Fibroblast of skin of right biceps (primary cell): ENCODE data around the gene JPT2.

Experiments
- DNase-seq: peaks from one replicate; pipeline ENCODE4 v3.0.0-alpha.2; 2013

JPT2 gene

DNA sequence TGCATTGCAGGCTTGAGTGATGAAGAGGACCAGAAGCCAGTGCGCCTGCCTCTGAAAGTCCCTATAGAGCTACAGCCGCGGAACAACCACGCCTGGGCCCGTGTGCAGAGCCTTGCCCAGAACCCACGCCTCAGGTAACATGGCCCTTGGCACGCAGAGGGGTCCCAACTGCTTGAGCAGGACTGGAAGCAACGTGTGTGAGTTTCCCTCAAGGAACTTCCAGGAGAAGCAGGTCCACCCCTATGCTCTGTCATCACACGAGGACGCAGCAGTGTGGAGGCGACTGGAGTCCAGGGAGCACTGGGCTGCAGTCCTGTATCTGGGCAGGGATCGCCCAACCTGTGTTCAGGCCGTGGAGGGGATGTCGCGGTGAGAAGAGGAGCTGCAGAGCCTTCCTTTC lies 25.1 kb upstream of the JPT2 start:
- DNase-seq = no peak

DNA sequence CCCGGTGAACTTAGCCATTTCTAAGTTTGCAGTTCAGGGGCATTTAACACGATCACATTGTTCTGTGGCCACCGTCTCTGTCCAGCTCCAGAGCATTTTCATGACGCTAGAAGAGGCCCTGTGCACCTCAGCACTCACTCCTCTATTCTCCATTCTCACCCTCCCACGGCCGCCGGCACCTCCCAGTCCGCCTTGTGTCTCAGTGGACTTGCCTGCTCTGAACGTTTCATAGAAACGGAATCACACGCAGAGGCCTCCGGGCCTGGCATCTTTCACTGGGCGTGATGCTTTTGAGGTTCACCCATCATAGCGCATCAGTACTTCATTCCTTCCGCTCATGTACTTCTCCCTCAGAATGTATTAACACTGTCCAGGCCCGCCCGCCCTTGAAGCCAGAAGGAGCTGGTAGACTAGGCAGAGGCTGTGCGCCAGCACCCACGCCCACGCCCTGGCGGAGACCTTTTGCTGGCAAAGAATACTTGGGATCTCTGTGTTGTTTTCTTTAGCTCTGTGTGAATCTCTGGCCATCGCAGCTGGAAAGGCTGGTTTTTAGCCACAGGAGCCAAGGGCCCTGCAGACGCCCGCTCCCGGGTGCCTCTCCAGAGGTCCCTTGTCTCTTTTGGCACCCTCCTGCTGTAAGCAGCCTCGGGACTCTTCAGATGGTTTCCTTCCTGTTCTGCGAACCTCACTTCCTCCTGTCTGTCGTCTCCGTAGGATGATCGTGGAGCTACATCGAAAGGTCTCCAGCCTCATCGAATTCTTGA lies 23.4 kb upstream of the JPT2 start:
- no peak for DNase-seq

DNA sequence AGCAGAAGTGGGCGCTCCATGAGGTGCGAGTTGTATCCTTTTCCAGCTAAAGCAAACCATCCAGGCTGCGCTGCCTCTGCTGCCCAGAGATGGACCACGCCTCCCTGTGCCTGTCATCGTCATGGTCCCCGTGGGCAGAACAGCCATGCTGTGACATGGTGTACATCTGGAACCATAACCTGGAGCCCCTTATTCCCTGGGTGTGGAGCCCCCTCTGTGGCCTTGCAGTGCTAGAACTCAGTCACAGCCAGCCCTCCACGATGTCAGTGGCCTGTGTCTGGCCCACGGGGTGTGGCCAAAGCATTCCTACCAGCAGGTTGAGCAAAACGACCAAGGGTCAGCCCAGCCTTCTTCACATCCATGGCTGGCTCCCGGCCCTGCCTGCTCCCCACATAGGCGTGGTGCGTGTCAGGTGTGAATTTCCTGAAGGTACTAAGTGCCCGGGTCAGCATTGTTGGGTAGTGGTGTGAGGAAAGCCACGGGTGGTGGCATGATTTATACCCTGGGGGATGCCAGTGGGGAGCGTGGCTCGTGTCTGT lies 22.7 kb upstream of the JPT2 start:
- DNase-seq = no peak

DNA sequence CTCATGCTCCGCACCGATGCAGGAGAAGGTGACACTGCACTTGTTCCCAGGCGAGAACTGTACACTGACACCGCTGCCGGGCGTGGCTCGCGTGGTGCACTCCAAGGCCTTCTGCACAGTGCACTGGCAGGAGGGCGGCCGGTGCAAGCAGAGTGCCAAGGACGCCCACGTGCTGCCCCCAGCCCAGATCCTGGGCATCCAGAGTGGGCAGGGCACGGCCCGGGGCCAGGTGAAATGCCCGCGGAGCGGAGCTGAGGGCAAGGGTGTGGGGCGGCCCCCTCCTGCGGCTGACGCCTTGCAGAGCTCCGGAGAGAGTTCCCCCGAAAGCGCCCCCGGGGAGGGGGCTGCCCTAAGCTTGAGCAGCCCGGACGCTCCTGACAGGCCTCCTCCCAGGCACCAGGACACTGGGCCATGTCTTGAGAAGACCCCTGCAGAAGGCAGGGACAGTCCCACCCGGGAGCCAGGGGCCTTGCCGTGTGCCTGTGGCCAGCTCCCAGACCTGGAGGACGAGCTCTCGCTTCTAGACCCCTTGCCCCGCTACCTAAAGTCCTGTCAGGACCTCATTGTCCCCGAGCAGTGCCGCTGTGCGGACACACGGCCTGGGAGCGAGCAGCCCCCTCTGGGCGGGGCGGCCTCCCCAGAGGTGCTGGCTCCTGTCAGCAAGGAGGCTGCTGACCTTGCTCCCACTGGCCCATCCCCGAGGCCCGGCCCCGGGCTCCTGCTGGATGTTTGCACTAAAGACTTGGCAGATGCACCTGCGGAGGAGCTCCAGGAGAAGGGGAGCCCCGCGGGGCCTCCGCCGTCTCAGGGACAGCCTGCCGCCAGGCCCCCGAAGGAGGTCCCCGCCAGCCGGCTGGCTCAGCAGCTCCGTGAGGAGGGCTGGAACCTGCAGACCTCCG lies 21.9 kb upstream of the JPT2 start:
- DNase-seq = no peak

DNA sequence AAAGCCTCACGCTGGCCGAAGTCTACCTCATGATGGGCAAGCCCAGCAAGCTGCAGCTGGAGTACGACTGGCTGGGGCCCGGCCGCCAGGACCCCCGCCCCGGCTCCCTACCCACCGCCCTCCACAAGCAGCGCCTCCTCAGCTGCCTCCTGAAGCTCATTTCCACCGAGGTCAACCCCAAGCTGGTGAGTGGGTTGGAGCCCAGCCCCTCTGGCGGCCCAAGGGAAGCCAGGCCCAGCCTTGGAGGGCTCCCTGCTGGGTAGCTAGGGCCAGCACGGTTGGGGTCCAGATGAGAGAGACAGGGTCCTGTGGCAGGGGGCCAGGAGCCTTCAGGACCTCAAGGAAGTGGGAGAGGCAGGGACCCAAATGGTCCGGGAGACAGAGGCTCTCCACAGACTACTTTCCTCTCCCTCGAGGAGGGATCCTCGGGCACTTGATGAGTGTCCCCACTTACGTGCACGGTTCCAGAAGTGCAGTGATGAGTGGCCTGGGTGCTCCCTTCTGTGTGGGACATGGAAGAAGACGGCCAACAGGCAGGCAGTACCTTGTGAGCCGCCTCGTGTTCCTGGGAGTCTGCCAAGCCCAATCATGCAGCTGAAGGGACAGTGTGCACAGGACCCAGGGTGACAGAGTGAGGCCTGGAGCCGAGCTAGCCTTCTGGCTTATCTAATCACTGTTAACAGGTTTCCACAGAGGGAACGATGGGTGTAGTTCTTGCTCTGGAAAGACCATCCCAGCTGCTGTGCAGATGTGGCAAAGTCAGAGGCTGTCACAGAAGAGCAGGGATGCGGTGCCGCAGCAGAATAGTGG lies 21.1 kb upstream of the JPT2 start:
- no peak for DNase-seq

DNA sequence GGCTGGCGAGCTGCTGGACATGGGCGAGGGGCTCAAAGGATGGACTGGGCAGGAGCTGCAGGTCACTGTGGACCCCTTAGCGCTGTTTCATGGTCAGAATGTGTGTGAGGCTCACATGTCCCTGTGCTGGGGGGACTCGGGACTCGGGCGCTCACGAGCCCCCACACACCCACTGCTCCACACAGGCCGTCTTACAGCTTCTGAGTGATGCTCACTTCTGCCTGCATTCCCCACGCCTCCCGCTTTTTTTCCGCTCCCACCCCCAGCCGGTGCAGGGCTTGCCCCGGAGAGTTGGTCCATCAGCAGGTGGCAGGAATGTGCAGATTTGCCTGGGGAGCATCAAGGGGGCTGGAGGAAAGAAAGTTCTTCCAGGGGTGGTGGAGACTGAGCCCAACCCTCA lies 20.2 kb upstream of the JPT2 start:
- no peak for DNase-seq

DNA sequence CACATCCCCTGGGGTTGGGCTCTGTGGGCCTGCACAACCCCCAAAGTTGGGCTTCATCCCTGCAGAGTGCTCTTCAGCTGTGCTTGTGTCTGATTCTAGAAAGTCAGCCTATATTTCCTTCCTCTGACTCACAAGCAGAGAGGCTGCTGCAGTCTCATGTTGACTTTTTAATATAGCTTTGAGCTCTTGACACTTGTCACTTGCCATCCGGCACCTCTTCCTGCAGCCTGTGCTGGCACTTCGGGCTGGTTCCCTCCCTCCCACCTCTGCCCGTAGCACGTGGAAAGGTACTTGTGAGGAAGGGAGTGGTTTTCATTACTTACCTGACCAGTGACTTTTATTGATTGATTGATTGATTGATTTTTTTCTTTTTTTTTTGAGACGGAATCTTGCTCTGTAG lies 19.0 kb upstream of the JPT2 start:
- no peak for DNase-seq

DNA sequence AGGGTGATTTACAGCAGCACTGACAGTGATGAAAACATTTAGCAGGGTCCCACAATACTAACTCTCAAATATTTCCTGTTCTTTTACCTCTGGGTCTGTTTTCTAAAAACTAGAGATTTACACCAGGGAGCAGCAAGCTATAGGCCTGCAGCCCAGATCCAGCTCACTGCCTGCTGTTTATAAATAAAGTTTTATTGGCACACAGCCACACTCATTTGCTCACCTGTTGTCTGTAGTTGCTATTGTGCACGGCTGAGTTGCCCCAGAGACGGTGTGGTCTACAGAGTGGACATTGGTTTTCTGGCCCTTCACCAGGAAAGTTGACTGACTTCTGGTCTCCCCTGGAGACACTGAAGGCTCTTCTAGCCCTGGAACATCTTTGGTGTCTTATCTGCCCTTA lies 16.3 kb upstream of the JPT2 start:
- DNase-seq = no peak

DNA sequence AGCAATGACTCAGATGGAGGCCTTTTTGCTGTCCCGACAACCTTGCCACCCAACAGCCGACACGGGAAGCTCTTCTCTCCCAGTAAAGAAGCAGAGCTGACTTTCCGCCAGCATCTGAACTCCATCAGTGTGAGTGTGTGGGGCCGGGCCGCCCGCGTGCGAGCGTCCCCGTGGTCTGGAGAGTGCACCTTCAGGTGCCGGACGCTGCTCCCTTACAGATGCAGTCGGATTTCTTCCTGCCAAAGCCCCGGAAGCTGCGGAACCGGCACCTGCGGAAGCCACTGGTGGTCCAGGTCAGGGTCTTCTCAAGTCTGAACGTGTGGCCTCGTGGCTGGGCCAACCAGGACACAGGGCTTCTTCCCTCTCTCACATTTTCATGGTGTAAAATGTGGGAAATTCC lies 15.5 kb upstream of the JPT2 start:
- DNase-seq = no peak

DNA sequence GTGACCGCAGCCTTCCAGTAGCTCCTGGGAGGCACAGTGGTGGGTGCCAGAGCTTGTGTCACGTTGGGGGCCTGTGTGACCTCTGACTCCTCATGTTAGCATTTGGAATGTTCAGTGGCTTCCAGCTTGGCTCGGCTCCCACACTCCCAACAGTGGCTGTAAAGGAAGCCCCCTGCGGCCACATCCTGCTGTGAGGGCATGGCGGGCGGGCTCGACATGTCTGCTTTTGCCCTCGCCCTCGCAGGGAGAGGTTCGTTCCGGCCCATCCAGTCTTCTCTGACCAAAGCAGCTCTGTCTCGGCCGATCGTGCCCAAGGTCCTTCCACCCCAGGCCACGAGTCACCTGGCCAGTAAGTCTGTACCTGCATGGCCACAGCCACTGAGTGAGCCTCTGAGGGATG lies 12.2 kb upstream of the JPT2 start:
- no peak for DNase-seq

DNA sequence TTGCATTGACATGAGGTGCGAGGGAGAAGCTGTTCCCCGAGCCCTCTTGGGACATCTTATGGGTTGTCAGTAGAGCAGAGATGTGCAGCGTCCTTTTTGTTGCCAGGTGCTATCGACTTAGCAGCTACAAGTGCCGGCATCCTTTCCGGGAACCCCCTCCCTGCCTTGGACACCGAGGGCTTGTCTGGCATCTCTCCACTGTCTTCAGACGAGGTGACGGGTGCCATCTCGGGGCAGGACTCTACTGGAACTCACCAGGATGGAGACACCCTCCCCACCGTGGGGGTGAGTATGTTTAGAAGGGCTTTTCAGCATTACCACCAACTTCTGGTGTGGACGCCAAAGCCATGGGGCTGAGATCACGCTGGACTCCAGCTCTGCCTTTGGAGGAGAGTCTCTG lies 11.8 kb upstream of the JPT2 start:
- no peak for DNase-seq

DNA sequence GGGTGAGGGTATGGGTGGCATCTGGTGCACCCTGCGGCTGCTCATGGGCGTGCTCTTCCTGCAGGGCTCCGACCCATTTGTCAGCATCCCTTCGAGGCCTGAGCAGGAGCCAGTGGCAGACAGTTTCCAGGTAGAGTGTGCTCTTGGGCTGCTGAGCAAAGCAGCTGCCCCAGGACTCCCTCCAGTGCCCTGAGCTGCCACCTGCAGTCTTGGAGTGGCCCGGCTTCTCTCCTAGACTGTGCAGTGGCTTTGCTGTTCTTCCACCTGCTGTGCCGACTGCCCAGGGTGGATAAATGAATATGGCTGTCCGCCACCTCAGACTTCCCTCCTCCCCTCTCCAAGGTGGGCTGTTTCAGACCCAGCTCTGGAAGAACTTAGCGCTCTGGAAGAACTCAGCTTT lies 10.8 kb upstream of the JPT2 start:
- no peak for DNase-seq

DNA sequence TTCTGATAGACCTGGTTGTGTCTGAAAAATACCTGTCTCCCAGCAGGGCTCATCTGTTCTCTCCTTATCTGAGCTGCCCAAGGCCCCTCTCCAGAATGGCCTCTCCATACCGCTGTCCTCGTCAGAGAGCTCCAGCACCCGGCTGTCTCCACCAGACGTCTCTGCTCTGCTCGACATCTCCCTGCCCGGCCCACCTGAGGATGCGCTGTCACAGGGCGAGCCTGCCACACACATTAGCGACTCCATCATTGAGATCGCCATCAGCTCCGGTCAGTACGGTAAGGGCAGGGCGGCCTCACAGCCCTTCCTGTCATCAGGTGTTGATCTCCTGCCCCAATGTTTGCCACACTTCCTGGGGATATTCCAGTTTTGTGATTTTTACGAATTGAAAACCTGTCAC lies 10.2 kb upstream of the JPT2 start:
- no peak for DNase-seq

DNA sequence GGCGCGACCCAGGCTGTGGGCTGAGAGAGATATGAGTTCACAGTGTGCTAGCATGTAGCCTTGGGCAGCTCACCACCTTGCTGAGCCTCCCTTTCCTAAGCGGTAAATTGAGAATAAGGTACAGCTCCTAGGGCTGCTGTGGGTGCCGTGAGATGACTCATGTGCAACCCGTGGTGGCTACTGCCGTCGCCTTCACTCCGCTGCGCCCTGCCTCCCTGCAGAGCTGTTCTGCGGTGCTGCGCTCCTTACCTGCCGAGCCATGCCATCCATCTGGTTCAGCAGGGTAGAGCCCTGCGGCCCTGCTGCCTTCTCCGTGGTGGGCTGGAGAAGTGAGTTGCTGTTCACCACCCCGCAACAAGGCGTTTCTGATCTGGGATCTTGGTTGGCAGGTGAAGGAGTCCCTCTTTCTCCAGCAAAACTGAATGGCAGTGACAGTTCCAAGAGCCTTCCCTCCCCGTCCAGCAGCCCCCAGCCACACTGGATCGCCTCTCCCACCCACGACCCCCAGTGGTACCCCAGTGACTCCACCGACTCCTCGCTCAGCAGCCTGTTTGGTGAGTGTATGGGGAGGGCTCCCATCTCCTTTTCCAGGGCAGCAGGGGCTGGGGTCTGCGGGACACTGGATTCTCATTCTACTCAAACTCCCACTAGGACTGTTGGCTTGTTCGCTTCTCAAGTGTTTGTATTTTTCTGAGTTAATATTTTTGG lies 9.3 kb upstream of the JPT2 start:
- no peak for DNase-seq

DNA sequence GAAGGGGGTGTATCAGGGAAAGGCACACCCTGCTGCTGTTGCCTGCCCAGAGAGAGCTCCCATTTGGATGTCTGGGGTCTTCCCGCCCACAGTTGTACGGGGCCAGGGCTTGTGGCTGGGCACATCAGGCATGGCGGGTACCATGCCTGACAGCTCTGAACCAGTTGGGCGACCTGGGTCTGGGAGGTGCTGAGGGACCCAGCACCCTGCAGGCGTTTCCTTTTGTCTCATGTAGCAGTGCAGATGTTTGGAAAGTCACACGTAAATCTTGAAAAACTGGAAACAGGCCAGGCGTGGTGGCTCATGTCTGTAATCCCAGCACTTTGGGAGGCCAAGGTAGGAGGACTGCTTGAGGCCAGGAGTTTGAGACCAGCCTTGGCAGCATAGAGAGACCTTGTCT lies 8.4 kb upstream of the JPT2 start:
- no peak for DNase-seq

DNA sequence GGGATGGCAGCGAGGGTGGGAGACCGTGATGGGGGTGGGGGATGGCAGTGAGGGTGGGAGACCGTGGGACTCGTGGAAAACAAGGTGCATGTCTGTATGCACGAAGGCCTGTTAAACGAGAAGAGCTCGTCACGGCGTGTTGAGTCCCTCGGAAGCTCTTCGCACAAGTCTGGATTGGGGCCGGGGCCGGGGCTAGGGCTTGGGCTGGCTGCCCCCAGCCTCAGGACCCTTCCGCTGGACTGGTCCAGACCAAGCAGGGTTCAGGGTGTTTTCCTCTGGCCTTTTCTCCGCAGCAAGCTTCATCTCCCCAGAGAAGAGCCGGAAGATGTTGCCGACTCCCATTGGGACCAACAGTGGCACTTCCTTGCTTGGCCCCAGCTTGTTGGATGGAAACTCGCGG lies 7.7 kb upstream of the JPT2 start:
- no peak for DNase-seq

DNA sequence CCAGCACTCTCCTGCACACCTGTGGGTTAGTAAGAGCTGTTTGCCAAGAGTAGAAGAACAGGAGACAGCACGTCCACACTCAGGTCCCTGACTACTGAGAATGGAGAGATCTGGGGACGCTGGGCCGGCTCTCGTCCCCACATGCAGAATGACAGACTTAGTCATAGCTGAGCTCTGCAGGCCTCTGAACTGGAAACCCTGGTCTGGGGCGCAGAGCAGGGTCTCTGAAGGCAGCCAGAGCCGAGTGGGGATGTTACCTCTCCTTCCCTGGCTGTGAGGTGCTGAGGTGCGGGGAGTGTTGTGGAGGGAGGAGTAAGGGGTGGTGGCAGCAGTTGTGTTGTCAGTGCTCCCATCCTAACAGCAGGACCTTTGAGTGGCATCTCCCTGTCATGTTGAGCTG lies 7.2 kb upstream of the JPT2 start:
- no peak for DNase-seq

DNA sequence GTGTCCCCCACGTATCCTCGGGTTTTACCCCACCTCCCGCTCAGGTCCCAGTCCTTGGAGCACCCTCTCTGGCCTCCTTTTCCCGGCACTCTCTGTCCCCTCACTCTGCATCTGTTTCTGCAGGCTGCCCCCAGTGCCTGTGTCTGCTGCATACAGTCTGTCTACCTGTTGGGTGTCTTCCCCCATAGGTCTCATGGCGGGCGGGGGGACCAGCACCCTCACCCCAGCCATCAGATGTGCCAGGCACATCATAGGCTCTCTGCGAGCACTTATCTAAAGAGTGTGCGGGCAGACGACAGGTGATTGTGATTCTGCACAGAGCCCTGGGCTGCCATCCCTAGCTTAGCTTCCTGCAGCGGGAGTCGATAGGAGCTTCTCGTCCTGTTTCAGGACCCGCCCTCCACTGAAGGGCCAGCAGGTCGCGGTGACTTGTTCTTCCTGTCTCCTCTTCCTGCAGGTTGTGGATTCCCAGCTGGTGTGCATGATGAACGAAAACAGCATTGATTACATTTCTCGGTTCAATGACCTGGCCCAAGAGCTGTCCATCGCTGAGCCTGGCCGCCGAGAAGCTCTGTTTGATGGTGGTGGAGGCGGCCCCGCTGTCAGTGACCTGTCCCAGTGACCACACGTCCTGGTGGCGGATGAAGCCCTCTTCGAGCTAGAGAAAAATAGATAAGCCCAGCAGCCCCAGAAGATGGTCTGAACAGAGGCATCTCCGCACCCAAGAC lies 4.5 kb upstream of the JPT2 start:
- DNase-seq = no peak

DNA sequence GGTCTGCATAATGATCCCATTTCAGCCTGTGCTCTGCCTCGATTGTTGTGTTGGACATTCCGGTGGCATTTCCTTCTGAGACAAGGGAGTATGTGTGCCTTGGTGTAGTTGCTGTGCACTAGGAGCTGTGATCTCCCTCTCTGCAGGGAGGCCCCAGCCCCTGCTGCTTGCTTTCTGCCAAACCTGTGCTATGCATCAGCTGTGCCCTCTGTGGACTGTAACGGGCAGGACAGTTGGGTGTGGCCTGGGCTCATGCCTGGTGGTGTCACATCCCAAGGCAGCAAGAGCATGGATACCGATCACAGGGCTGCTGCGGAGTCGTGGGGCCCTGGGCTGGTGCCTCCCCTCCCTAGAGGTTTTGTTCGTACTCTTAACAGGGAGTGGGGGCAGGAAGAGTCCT lies 3.8 kb upstream of the JPT2 start:
- DNase-seq = no peak

DNA sequence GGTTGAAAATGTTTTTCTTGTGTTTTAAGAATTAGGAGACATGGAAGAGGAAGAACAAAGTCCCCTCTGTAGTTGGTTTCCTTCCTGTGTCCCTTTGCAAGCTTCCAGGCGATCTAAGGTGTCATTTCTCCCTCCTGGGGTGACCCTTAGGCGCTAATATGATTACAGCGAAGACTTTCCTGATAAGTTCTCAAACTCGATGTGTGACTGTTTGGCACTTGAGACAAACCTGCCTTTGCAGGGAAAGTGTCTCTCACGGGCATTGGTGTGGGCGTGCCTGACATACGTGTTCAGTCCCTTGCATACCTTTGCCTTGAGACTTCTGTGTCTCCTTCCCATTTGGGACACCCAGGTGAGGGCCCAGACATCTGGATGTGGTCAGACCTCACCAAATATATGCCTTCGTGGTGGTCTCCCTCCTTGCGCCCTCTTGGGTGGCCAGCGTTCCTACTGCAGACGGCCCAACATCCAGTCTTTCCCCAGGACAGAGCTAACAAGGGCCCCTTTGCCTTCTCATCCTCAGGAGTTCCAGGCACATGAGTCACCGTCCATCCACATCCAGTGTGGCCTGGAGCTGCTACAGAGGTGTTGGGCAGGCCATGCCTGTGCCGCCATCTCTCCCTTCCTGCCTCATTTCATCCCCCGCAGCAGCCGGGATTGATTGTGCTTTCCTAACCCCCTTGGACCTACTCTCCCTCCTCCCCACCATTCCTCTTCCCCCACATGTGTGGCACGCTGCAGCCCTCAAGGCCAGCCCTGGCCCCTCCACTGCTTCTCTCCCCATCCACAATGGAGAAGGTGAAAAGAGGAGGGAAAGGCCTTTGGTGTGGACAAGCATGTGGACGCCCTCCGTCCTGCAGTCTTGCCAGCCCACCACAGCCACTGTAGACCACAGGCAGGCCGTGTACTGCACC lies 3.1 kb upstream of the JPT2 start:
- DNase-seq = peak; percentile 67

DNA sequence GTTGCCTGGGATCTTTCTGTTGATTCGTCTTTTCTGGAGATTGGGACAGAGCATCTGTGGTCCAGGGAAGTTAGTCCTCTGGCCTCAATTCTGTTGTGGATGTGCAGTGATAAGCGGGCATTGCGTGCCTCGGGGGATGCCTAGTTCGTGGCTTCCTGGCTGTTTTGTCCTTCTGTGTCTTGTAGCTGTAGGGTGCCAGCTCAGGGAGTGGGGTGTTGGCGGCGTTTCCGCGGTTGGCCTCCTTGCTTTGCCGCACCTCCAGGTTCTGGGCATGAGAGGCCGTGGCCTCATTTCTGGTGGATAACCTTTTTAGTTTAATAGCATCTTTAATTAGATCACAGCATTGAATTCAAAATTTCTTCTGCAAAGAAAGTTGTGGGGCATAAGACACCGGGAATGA lies 1.4 kb upstream of the JPT2 start:
- no peak for DNase-seq
